ENCODE results near the gene RCOR3. TPM values are rescaled to one million over a fixed set of nuclear protein-coding genes. Genes with fewer than 3 reads are reported as not detected.
"Not testable (repeated sequence)": the region's sequence is repeated elsewhere in the genome, so short reads cannot be mapped to it uniquely, and the experiment has no call there.

RCOR3 gene
- total and polyA plus RNA-seq, 2 experiments from 2014 or later: 13.8 to 25.8 TPM

DNA sequence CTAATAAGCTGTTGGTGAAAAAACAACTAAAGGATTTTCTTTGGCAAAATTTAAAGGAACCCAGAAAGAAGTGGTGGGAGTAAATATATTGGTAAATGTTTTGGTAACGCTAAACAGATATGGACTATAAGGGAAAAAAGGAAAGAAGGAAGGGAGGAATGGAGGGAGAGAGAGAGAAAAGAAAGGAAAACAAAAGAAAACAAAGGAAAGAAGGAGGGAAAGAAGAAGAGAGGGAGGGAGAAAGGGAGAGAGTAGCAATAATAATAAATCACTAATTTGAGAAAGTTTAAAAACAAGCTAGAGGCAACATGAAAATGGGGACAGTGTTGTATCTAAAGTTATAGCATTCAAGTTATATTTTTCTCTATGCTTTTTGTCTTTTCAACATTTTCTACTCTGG lies 43.6 kb upstream of the RCOR3 start:
- WGBS, 2 experiments (ENCODE audit: low coverage in 1 of 2, low lambda C conversion rate in 2 of 2, missing lambda C conversion rate in 2 of 2): 64 to 83% methylated on average over 1 of the region's 1 CpG
- H2AFZ ChIP-seq: no peak overlapping the region

DNA sequence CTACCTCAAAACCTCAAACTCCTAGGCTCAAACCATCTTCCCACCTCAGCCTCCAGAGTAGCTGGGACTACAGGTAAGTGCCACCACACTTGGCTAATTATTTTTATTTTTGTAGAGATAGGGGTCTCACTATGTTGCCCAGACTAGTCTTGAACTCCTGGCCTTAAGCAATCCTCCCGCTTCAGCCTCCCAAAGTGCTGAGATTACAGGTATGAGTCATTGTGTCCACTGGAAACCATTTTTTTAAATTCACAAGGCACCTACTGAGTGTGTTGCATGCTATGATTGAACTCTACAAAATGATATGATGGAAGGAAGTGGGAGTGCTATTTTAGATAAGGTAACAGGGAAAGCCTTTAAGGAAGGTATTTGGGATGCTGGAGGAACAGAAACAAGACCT lies 41.8 kb upstream of the RCOR3 start:
- WGBS, 2 experiments (ENCODE audit: low coverage in 1 of 2, low lambda C conversion rate in 2 of 2, missing lambda C conversion rate in 2 of 2): 49 to 69% methylated on average over 1 of the region's 1 CpG

More for the DNA sequence above, 43.6 kb upstream of the RCOR3 start:
- H3K27ac ChIP-seq: no peak overlapping the region
- DNase-seq: no peak
- no peaks in the 10 kb centered on the region for H3K9me3 ChIP-seq (ENCODE audit: low read depth)
- H3K4me3 ChIP-seq: no peak overlapping the region
- no peaks in the 10 kb centered on the region for H3K36me3 ChIP-seq (ENCODE audit: low read depth)
- H3K4me1 ChIP-seq (ENCODE audit: insufficient read depth): no peaks in the 10 kb centered on the region
- no peaks in the 10 kb centered on the region for H4K20me1 ChIP-seq (ENCODE audit: insufficient read depth)
- no peaks in the 10 kb centered on the region for H3F3A ChIP-seq (ENCODE audit: insufficient read depth)
- no peaks in the 10 kb centered on the region for H3K9me2 ChIP-seq (ENCODE audit: insufficient read depth)
- in situ Hi-C loops (cut with MboI): no loop called here
- H3K79me2 ChIP-seq (ENCODE audit: insufficient read depth): no peaks in the 10 kb centered on the region
- no peak for TF ChIP-seq EZH2 (IDR thresholded peaks at IDR 0.05; ENCODE audit: insufficient read depth, poor library complexity, severe bottlenecking)
- TF ChIP-seq EZH2phosphoT487 (IDR thresholded peaks at IDR 0.05; ENCODE audit: insufficient read depth, low read depth): no peak
- no peaks in the 10 kb centered on the region for H3K27me3 ChIP-seq (replicated peaks; ENCODE audit: insufficient read depth)
- H3K9ac ChIP-seq: no peak overlapping the region
- no peak overlapping the region for H3K4me2 ChIP-seq (ENCODE audit: unreplicated experiment)

DNA sequence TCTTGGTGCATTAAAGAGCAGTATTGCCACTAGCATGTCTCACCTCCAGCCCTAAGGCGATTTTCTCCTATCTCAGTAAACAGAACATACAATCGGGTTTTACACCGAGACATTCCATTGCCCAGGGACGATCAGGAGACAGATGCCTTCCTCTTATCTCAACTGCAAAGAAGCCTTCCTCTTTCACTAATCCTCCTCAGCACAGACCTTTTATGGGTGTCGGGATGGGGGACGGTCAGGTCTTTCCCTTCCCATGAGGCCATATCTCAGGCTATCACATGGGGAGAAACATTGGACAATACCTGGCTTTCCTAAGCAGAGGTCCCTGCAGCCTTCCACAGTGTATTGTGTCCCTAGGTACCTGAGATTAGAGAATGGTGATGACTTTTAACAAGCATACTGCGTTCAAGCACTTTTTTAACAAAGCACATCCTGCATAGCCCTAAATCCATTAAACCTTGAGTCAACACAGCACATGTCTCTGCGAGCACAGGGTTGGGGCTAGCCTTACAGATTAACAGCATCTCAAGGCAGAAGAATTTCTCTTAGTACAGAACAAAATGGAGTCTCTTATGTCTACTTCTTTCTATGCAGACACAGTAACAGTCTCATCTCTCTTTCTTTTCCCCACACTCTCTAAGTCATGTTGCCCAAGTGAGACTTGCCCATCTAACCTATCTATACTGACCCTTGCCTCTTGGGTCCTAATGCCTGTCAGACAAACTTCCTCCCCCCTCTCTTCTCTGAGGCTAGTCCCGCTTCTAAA lies 36.5 kb upstream of the RCOR3 start:
- H4K20me1 ChIP-seq (ENCODE audit: insufficient read depth); in situ Hi-C loops (cut with MboI); H3K9me3 ChIP-seq (ENCODE audit: low read depth); H3K27ac ChIP-seq; DNase-seq; H3K36me3 ChIP-seq (ENCODE audit: low read depth); H3K9me2 ChIP-seq (ENCODE audit: insufficient read depth); H2AFZ ChIP-seq; H3K4me3 ChIP-seq; H3F3A ChIP-seq (ENCODE audit: insufficient read depth); H3K9ac ChIP-seq; H3K4me1 ChIP-seq (ENCODE audit: insufficient read depth); H3K79me2 ChIP-seq (ENCODE audit: insufficient read depth); H3K27me3 ChIP-seq (replicated peaks; ENCODE audit: insufficient read depth); H3K4me2 ChIP-seq (ENCODE audit: unreplicated experiment): not testable (repeated sequence)
- 29 to 38% methylated on average over 9 of the region's 9 CpGs for WGBS, 2 experiments (ENCODE audit: low coverage in 1 of 2, low lambda C conversion rate in 2 of 2, missing lambda C conversion rate in 2 of 2)

More for the DNA sequence above, 41.8 kb upstream of the RCOR3 start:
- Histone ChIP-seq H3K9me2 (ENCODE audit: insufficient read depth) (no peaks in the 10 kb centered on the region), H3K27me3 (replicated peaks; ENCODE audit: insufficient read depth) (no peaks in the 10 kb centered on the region), H3F3A (ENCODE audit: insufficient read depth) (no peaks in the 10 kb centered on the region), H3K36me3 (ENCODE audit: low read depth) (no peaks in the 10 kb centered on the region), H3K4me2 (ENCODE audit: unreplicated experiment) (no peak overlapping the region), H4K20me1 (ENCODE audit: insufficient read depth) (no peaks in the 10 kb centered on the region), H3K9ac (no peak overlapping the region), H3K9me3 (ENCODE audit: low read depth) (no peaks in the 10 kb centered on the region), H3K79me2 (ENCODE audit: insufficient read depth) (no peaks in the 10 kb centered on the region), H2AFZ (no peak overlapping the region), H3K4me1 (ENCODE audit: insufficient read depth) (no peaks in the 10 kb centered on the region), H3K27ac (no peak overlapping the region), H3K4me3 (no peak overlapping the region)
- in situ Hi-C loops (cut with MboI): no loop called here
- no peak for TF ChIP-seq EZH2phosphoT487 (IDR thresholded peaks at IDR 0.05; ENCODE audit: insufficient read depth, low read depth)
- no peak for TF ChIP-seq EZH2 (IDR thresholded peaks at IDR 0.05; ENCODE audit: insufficient read depth, poor library complexity, severe bottlenecking)
- DNase-seq: no peak

DNA sequence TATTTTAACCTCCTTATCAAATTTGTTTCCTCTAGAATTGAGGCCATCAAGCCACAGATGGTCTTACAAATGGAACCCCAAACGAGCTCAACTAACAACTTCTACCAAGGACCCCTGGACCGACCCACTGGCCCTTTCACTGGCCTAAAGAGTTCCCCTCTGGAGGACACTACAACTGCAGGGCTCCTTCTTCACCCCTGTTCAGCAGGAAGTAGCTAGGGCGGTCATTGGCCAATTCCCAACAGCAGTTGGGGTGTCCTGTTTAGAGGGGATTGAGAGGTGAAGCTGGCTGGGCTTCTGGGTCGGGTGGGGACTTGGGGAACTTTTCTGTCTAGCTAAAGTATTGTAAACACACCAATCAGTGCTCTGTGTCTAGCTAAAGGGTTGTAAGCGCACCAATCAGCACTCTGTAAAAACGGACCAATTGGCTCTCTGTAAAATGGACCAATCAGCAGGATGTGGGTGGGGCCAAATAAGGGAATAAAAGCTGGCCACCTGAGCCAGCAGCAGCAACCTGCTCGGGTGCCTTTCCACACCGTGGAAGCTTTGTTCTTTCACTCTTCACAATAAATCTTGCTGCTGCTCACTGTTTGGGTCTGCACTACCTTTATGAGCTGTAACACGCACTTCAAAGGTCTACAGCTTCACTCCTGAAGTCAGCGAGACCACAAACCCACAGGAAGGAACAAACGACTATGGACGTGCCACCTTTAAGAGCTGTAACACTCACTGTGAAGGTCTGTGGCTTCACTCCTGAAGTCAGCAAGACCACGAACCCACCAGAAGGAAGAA lies 30.4 kb upstream of the RCOR3 start:
- H3K27ac ChIP-seq; H3K27me3 ChIP-seq (replicated peaks; ENCODE audit: insufficient read depth); H2AFZ ChIP-seq; in situ Hi-C loops (cut with MboI); H3K9ac ChIP-seq; H3K36me3 ChIP-seq (ENCODE audit: low read depth); H3K4me2 ChIP-seq (ENCODE audit: unreplicated experiment); H3K4me1 ChIP-seq (ENCODE audit: insufficient read depth); H3F3A ChIP-seq (ENCODE audit: insufficient read depth); H4K20me1 ChIP-seq (ENCODE audit: insufficient read depth); H3K4me3 ChIP-seq; H3K9me3 ChIP-seq (ENCODE audit: low read depth); H3K9me2 ChIP-seq (ENCODE audit: insufficient read depth); DNase-seq; H3K79me2 ChIP-seq (ENCODE audit: insufficient read depth): not testable (repeated sequence)
- 37 to 38% methylated on average over 13 of the region's 13 CpGs for WGBS, 2 experiments (ENCODE audit: low coverage in 1 of 2, low lambda C conversion rate in 2 of 2, missing lambda C conversion rate in 2 of 2)
